ENCODE data around the gene C9orf85. TPM values are rescaled to one million over a fixed set of nuclear protein-coding genes. Genes with fewer than 3 reads are reported as not detected.
"Not testable (repeated sequence)": the region's sequence is repeated elsewhere in the genome, so short reads cannot be mapped to it uniquely, and the experiment has no call there.

C9orf85 gene
- total and polyA plus RNA-seq, 2 of the 8 experiments (the other 6 are each of a cell fraction or from before 2014, with no cell fraction given) = 6.3 to 14.5 TPM

GRCh38 chr9:71963471-71963996 is 52.1 kb downstream of the C9orf85 start:
- CTCF ChIA-PET (ENCODE audit: partially characterized antibody) = interaction anchor here (1.0 kb wide), 2 partner anchors 9 to 50 kb away, joined by 3 to 4 read pairs; no protein-coding TSS in a partner anchor
- peak overlapping the region; percentile 50; the same call in 1 of the 2 replicates for H2BK12ac ChIP-seq (ENCODE audit: low read depth, low read length)

More at GRCh38 chr9:71963471-71963996, 52.1 kb downstream of the C9orf85 start:
- H4K91ac ChIP-seq (replicated peaks; ENCODE audit: insufficient read length, low read length); H3K79me1 ChIP-seq (ENCODE audit: low read depth, low read length); H3K4me2 ChIP-seq (ENCODE audit: insufficient read depth in 1 of 2, low read depth in 2 of 2, low read length in 2 of 2); H3K56ac ChIP-seq (replicated peaks; ENCODE audit: insufficient read length, low read depth, low read length); H3K23me2 ChIP-seq (ENCODE audit: low read depth, low read length); H3K4me3 ChIP-seq (ENCODE audit: extremely low read depth in 1 of 4, insufficient read depth in 2 of 4, low read depth in 3 of 4, low read length in 4 of 4); H3K4ac ChIP-seq (replicated peaks; ENCODE audit: insufficient read length, low read depth, low read length); H3K18ac ChIP-seq (ENCODE audit: extremely low read depth, low read length); FAIRE-seq; H3K9me3 ChIP-seq (ENCODE audit: insufficient read depth in 2 of 2, low read depth in 1 of 2, low read length in 1 of 2); H2AFZ ChIP-seq (ENCODE audit: low read length); H2BK20ac ChIP-seq (ENCODE audit: low read length); H4K8ac ChIP-seq (ENCODE audit: extremely low read depth, insufficient read depth, low read length); H3K9ac ChIP-seq (replicated peaks in 1 of 4; ENCODE audit: extremely low read depth in 1 of 4, low read depth in 3 of 4, low read length in 3 of 4); H3K27ac ChIP-seq (ENCODE audit: low read depth, low read length); H3K14ac ChIP-seq (ENCODE audit: insufficient read length); DNase-seq (ENCODE audit: low read depth in 1 of 2, low spot score in 2 of 2); H3K27me3 ChIP-seq (replicated peaks in 1 of 4; ENCODE audit: control insufficient read depth in 3 of 4, extremely low read depth in 1 of 4, insufficient read depth in 3 of 4, low read length in 3 of 4); H2AK5ac ChIP-seq (ENCODE audit: low read depth, low read length); H2BK120ac ChIP-seq (replicated peaks; ENCODE audit: low read depth, low read length); H3K23ac ChIP-seq (ENCODE audit: insufficient read length); H4K5ac ChIP-seq (ENCODE audit: insufficient read length, low read depth, low read length); H3K4me1 ChIP-seq (replicated peaks in 1 of 4; ENCODE audit: control insufficient read depth in 3 of 4, insufficient read depth in 4 of 4, low read length in 3 of 4); H2BK15ac ChIP-seq (ENCODE audit: low read length); H2BK5ac ChIP-seq (ENCODE audit: low read depth, low read length); H4K20me1 ChIP-seq (replicated peaks in 1 of 2; ENCODE audit: control insufficient read depth in 1 of 2, insufficient read depth in 2 of 2, low read length in 2 of 2); H3K36me3 ChIP-seq (ENCODE audit: control insufficient read depth in 2 of 4, insufficient read depth in 4 of 4, low read length in 3 of 4): not testable (repeated sequence)
- POLR2A ChIA-PET (ENCODE audit: partially characterized antibody) = interaction anchor here (1.0 to 1.6 kb wide), 3 partner anchors 14 to 62 kb away, joined by 3 read pairs; no protein-coding TSS in a partner anchor
- 85% methylated on average over 24 of the region's 29 CpGs; no CpG with 5 or more reads in 1 of the 2 experiments for WGBS, 2 experiments (ENCODE audit: extremely low coverage in 1 of 2, insufficient coverage in 1 of 2, insufficient read length in 1 of 2, insufficient replicate concordance in 2 of 2, low coverage in 1 of 2, low lambda C conversion rate in 2 of 2, missing lambda C conversion rate in 1 of 2)
- peaks cover 0 to 10% of the 10 kb centered on the region in 2 experiments; a peak in 1 of 4 replicates for H3K79me2 ChIP-seq (ENCODE audit: control insufficient read depth in 1 of 2, insufficient read depth in 2 of 2, low read length in 2 of 2)
